GM12875 (cell line): ENCODE results near the gene PCDHA6.
"Not testable (repeated sequence)": the region's sequence is repeated elsewhere in the genome, so short reads cannot be mapped to it uniquely, and the experiment has no call there.

ENCODE experiments used
- H3K4me3 ChIP-seq: one replicate; pipeline ENCODE4 v1.5.1; 2011; ENCODE audit warnings: low read depth, low read length, control low read depth
- CTCF ChIP-seq: IDR thresholded peaks from 2 replicates; pipeline ENCODE4 v1.5.1; 2011; ENCODE audit warnings: low read depth, mild to moderate bottlenecking, control low read depth, inconsistent platforms, low read length, moderate library complexity, borderline replicate concordance; ENCODE audit not compliant: insufficient read depth

Gene PCDHA6

GRCh38 chr5:140827704-140828361 lies at the start of gene PCDHA6:
Gene PCDHA6, plus strand, starts transcription at chr5:140827960. Its CDS starts 132 bp downstream, at chr5:140828092.
- TF ChIP-seq CTCF, result no peak
- no peak within 1 kb of the TSS for H3K4me3 ChIP-seq

GRCh38 chr5:140780512-140780911 lies 47.2 kb upstream of the PCDHA6 start:
- no peak for TF ChIP-seq CTCF
- H3K4me3 ChIP-seq, result no peak overlapping the region

GRCh38 chr5:140785905-140786686 lies 41.7 kb upstream of the PCDHA6 start, which contains the start of gene PCDHA1:
Gene PCDHA1, plus strand, starts transcription at chr5:140786140.
- TF ChIP-seq CTCF, result no peak
- H3K4me3 ChIP-seq, result no peak within 1 kb of the TSS

GRCh38 chr5:140787422-140787821 lies 40.3 kb upstream of the PCDHA6 start:
- not testable (repeated sequence) for H3K4me3 ChIP-seq

GRCh38 chr5:140787849-140788504 lies 39.8 kb upstream of the PCDHA6 start:
- H3K4me3 ChIP-seq, result not testable (repeated sequence)

- TF ChIP-seq CTCF, result no peak
- H3K4me3 ChIP-seq, result no peak overlapping the region
These were observed 36.7 kb upstream of the PCDHA6 start for GRCh38 chr5:140791089-140791488.

GRCh38 chr5:140794595-140795258 lies 33.0 kb upstream of the PCDHA6 start, which contains the start of gene PCDHA2:
Gene PCDHA2, plus strand, starts transcription at chr5:140794852.
- TF ChIP-seq CTCF, result no peak
- no peak within 1 kb of the TSS for H3K4me3 ChIP-seq
